AG04450 (cell line): ENCODE measurements around the gene EPHB4. TPM values are rescaled to one million over a fixed set of nuclear protein-coding genes. Genes with fewer than 3 reads are reported as not detected.

Experiments
- CTCF ChIA-PET: fragments of 300-600, 350-600 bp; formaldehyde crosslinking; extraction: SDS; loops from one replicate; lab custom pipeline; 2022; ENCODE audit warnings: antibody characterized with exemption, inconsistent platforms; lab: Charles Lee
- POLR2A ChIA-PET: fragments of 350-600 bp; formaldehyde crosslinking; extraction: SDS; loops from one replicate; lab custom pipeline; 2021; ENCODE audit warnings: antibody characterized with exemption, inconsistent platforms; lab: Yijun Ruan, JAX
- DNase-seq: peaks from one replicate; pipeline ENCODE4 v3.0.0-alpha.2; 2011; ENCODE audit warnings: low read depth, low spot score
- H3K27ac ChIP-seq: one replicate; pipeline ENCODE4 v1.5.1; 2012; ENCODE audit warnings: low read depth, low read length, control low read depth
- H3K27me3 ChIP-seq: one replicate; pipeline ENCODE4 v1.6.0; 2012; ENCODE audit warnings: low read length; ENCODE audit not compliant: control insufficient read depth, insufficient read depth
- H3K4me3 ChIP-seq: 2 replicates; pipeline ENCODE4 v1.5.1; 2011; ENCODE audit warnings: mild to moderate bottlenecking, low read depth, low read length, control low read depth
- H3K9me3 ChIP-seq: 2 replicates; pipeline ENCODE4 v1.5.1; 2012; ENCODE audit warnings: low read length; ENCODE audit not compliant: control insufficient read depth, insufficient read depth
- polyA plus RNA-seq: library from polyadenylated mRNA; depleted of rRNA; stranded (reverse); fragments of >200 nt; gene quantifications from 2 replicates; pipeline ENCODE4 v1.2.3, GENCODE V29; 2011
- TF ChIP-seq, protein P1 (sequence below): IDR thresholded peaks from 2 replicates; pipeline ENCODE4 v1.5.1; 2011; ENCODE audit warnings: low read depth, low read length, control low read depth, inconsistent platforms

Gene EPHB4
- polyA plus RNA-seq, 1 experiment = 43.8 TPM

- POLR2A ChIA-PET = interaction anchor here (0.6 to 3.3 kb wide), 4 partner anchors 27 to 507 kb away, joined by 5 to 12 read pairs (median 8); partner anchors contain the start of gene EPHB4
These were observed 27.0 kb upstream of the EPHB4 start for GRCh38 chr7:100854146-100854895.

DNA sequence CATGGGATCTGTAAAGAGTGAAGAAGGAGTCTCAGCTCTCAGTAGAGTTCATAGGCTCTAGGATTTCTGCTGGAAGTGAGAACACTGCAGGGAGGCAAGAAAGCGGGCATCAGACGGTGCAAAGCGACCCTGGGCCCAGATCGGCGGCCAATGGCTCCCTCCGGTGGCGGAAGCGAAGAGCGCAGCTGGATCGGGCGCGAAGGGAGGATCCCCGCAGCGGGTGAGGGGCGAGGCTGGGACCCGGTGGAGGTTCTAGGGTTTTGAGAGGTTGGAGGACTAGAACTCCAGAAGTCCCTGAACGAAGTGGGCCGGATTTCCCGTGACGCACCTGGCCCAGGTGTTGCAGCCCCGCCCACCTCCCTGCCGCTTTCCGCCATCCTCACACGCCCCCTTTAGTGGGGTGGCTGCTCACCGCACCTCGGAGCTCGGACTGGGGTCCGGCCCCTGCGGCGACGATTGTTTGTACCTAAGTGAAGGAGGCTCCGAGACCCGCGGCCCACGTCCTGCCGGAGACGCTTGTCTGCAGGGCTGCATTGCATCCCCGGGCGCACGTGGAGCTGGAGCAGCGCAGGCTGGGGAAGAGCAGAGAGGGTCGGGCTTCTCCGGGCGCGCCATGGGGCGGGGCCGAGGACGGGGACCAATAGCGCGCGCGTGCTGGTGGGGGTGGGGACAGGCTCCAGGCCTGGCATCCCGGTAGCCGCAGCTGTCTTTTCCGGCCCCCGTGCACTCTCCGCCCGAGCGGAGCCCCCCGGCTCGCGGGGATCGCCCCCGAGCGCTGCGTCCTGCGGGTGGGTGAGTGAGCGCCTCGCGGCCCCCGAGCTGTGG lies 24.9 kb upstream of the EPHB4 start, which contains the start of gene SLC12A9:
Gene SLC12A9, plus strand, starts transcription at position 666 of the 825 bp plus-strand sequence. CDS start 1,485 bp downstream, outside the sequence.
- DNase-seq = peak; percentile 73
- Histone ChIP-seq H3K27ac (no peak within 1 kb of the TSS), H3K27me3 (no peaks in the 10 kb centered on the region), H3K4me3 (peak within 1 kb of the TSS; percentile 83), H3K9me3 (no peaks in the 10 kb centered on the region)
- TF ChIP-seq, protein P1, sequence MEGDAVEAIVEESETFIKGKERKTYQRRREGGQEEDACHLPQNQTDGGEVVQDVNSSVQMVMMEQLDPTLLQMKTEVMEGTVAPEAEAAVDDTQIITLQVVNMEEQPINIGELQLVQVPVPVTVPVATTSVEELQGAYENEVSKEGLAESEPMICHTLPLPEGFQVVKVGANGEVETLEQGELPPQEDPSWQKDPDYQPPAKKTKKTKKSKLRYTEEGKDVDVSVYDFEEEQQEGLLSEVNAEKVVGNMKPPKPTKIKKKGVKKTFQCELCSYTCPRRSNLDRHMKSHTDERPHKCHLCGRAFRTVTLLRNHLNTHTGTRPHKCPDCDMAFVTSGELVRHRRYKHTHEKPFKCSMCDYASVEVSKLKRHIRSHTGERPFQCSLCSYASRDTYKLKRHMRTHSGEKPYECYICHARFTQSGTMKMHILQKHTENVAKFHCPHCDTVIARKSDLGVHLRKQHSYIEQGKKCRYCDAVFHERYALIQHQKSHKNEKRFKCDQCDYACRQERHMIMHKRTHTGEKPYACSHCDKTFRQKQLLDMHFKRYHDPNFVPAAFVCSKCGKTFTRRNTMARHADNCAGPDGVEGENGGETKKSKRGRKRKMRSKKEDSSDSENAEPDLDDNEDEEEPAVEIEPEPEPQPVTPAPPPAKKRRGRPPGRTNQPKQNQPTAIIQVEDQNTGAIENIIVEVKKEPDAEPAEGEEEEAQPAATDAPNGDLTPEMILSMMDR = peak; percentile 89
- CTCF ChIA-PET = interaction anchor here (0.6 to 5.3 kb wide), 42 partner anchors 10 to 387 kb away, joined by 3 to 165 read pairs (median 4); partner anchors contain the start of genes EPHB4, EPO, FBXO24 and MOSPD3
- POLR2A ChIA-PET = interaction anchor here (0.6 to 3.3 kb wide), 16 partner anchors 15 to 292 kb away, joined by 3 to 17 read pairs (median 4); partner anchors contain the start of genes EPHB4, EPO, POP7 and SRRT

More at GRCh38 chr7:100854146-100854895, 27.0 kb upstream of the EPHB4 start:
- Histone ChIP-seq H3K9me3 (no peaks in the 10 kb centered on the region), H3K4me3 (no peak overlapping the region), H3K27me3 (no peaks in the 10 kb centered on the region), H3K27ac (no peak overlapping the region)
- TF ChIP-seq, protein P1 = no peak
- no peak for DNase-seq
- CTCF ChIA-PET = interaction anchor here (5.3 kb wide), 1 partner anchor 150 kb away, joined by 165 read pairs; the partner anchor contains the start of gene POP7

- H3K27ac ChIP-seq = no peak overlapping the region
- ChIA-PET POLR2A (interaction anchor here (0.6 kb wide), 1 partner anchor 15 kb away, joined by 3 read pairs; no protein-coding TSS in a partner anchor), CTCF (interaction anchor here (0.6 kb wide), 1 partner anchor 283 kb away, joined by 3 read pairs; no protein-coding TSS in a partner anchor)
- no peaks in the 10 kb centered on the region for H3K27me3 ChIP-seq
- H3K4me3 ChIP-seq = no peak overlapping the region
- H3K9me3 ChIP-seq = no peaks in the 10 kb centered on the region
- TF ChIP-seq, protein P1 = no peak
- no peak for DNase-seq
These were observed 20.0 kb upstream of the EPHB4 start for GRCh38 chr7:100847360-100847759.

DNA sequence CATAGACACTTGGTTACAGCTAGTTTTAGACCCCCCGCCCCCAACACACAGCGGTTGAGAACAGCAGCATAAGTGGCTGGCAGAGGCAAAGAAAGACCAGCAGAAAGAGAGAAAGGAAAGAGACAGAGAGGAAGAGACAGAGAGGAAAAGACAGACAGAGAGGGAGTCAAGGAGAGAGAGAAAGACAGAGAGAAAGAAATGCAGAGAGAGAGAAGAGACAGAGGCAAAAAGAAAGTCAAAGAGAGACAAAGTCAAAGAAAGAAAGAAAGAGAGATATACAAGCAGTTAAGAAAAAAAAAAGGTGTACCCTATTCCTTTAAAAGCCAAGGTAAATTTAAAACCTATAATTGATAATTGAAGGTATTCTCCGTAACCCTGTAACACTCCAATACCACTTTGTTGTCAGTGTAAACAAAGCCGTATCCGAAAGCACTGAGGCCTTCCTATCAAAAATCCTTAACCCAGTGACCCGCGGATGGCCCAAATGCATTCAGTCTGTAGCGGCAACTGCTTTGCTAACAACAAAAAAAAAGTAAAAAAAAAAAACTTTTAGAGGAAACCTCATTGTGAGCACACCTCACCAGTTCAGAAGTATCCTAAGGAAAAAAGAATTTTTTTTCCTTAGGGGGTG lies 13.3 kb upstream of the EPHB4 start:
- CTCF ChIA-PET = interaction anchor here (2.4 kb wide), 1 partner anchor 135 kb away, joined by 14 read pairs; the partner anchor contains the start of gene POP7
- POLR2A ChIA-PET = interaction anchor here (0.6 kb wide), 1 partner anchor 49 kb away, joined by 3 read pairs; no protein-coding TSS in a partner anchor
- TF ChIP-seq, protein P1 = no peak
- no peak for DNase-seq
- Histone ChIP-seq H3K27ac (no peak overlapping the region), H3K9me3 (no peaks in the 10 kb centered on the region; the same call in 1 of the 2 replicates), H3K27me3 (no peaks in the 10 kb centered on the region), H3K4me3 (no peak overlapping the region)
